GM19238 (cell line): Measurements from ENCODE around the gene LYZL1.
"Not testable (repeated sequence)": the region's sequence is repeated elsewhere in the genome, so short reads cannot be mapped to it uniquely, and the experiment has no call there.

Experiments
- DNase-seq: peaks from one replicate; pipeline ENCODE4 v3.0.0; 2011; ENCODE audit warnings: low spot score; ENCODE audit not compliant: insufficient read length

Gene LYZL1

DNA sequence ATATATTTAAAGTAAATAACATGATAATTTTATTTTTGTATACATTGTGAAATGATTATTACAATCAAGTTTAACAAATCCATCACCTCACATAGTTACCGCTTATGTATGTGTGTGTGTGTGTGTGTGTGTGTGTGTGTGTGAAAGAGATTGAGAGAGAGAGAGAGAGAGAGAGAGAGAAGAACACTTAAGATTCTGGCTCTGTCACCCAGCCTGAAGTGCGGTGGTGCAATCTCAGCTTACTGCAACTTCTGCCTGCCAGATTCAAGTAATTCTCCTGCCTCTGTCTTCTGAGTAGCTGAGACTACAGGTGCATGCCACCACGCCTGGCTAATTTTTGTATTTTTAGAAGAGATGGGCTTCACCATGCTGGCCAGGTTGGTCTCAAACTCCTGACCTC, 17.8 kb downstream of the LYZL1 start:
- no peak for DNase-seq

GRCh38 chr10:29308142-29308541, 19.3 kb downstream of the LYZL1 start:
- not testable (repeated sequence) for DNase-seq

- no peak for DNase-seq
Measured at GRCh38 chr10:29309465-29309864, 20.6 kb downstream of the LYZL1 start.

GRCh38 chr10:29310463-29310862, 21.6 kb downstream of the LYZL1 start:
- not testable (repeated sequence) for DNase-seq

DNA sequence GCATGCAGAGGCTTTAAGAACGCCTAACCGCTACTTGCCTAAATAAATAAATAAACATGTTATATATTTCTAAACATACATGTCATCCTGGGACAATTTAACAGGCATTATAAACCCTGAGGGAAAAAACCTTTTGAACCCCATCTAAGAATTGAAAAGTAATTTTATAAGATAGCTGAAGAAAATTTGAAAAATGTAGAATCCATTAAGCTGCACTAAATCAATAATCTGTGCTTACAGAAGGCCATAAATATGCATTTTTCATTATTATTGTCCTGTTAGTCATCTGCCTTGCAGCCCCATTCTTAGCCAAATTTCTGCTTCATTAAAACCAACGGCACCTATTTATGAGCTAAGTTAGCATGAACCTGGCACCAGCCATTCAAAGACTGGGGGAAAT, 24.2 kb downstream of the LYZL1 start:
- DNase-seq = no peak

- DNase-seq = no peak
Measured at GRCh38 chr10:29314726-29315125, 25.9 kb downstream of the LYZL1 start.

GRCh38 chr10:29315814-29316213, 26.9 kb downstream of the LYZL1 start:
- DNase-seq = no peak

DNA sequence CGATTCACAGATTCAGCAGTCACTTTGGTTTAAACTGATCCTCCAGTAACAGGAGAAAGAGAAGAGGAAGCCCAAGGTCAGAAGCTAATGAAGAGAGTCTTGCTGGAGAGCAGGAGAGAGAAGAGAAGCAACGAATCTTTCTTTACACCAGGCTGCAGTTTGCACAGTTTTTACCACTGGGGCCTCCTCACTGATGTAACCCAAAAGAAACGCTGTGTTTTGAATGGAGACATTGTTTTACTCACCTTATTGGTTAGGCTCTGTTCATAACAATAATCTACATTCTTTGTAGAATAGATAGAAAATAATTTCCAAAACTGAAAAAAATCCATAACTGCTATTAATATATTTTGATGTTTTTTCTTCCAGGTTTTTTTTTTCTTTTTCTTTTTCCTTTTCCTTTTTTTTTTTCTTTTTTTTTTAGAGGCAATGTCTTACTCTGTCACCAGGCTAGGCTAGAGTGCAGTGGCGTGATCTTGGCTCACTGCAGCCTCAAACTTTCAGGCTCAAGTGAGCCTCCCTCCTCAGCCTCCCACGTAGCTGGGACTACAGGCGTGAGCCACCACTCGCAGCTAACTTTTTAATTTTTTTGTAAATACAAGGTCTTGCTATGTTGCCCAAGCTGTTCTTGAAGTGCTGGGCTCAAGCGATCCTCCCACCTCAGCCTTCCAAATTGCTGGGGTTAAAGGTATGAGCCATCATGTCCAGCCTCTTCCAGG, 27.6 kb downstream of the LYZL1 start:
- no peak for DNase-seq

- DNase-seq = no peak
Measured at GRCh38 chr10:29317027-29317420, 28.2 kb downstream of the LYZL1 start.

DNA sequence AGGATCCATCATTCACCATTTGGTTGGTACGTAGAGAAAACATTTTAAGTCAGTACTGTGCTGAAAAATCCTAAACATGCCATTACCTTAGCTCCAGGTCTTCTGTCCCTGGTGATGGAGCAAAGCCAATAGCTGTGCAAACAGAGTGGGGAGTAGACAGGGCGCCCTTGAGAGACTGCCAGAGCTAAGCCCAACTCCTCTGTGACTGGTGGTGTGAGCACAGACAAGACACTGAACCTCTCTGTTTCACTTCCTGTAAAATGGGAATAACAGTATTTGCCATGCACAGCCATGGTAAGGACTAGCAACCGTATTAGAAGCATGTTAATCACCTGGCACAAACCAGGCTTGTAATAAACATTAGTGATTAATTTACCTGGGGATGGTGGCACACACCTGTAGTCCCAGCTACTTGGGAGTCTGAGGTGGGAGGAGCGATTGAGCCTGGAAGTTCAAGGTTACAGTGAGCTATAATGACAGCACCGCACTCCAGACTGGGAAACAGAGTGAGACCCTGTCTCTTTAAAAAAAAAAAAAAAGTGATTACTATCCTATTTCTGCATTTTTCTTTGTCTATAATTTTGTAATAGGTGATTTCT, 28.7 kb downstream of the LYZL1 start:
- no peak for DNase-seq

GRCh38 chr10:29318141-29319071, 29.5 kb downstream of the LYZL1 start:
- not testable (repeated sequence) for DNase-seq

DNA sequence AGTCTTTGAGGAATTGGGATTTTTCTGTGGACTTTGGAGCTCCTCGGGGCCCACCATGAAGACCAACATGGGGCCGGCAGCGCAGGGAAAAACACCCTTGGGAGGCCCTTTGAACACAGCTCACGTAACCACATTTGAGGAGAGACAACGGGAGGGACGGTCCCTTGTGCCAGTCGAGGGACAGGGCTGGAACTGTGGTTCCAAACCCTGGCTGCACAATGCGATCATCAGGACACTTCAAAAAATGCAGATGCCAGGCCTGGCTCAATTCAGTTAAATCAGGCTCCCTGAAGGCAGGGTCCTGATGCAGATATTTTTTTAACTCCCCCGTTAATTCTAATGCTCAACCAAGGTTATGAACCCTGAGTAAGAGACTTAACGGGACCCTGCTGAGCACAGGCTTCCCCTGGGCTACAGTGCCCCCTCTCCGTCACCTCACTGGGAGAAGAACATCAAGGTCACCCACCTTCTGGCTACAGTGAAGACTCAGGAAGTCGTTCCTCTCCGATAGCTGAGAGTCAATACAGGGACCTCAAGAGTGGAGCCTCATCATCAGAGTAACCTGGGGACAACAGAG, 30.4 kb downstream of the LYZL1 start:
- DNase-seq = no peak

DNA sequence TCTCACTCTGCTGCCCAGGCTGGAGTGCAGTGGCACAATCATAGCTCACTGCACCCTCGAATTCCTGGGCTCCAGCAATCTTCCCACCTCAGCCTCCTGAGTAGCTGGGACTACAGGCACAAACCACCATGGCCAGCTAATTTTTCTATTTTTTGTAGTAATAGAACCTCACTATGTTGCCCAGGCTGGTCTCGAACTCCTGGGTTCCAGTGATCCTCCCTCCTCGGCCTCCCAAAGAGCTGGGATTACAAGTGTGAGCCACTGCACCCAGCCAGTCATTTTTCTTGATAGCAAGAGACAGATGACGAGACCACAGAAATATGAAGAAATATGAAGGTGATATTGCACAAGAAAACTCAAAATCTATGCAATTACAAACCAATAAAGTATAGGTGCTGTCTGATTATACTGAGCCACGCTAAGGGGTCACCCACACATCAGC, 31.8 kb downstream of the LYZL1 start:
- DNase-seq = not testable (repeated sequence)

GRCh38 chr10:29321656-29322055, 32.8 kb downstream of the LYZL1 start:
- DNase-seq = no peak

GRCh38 chr10:29322918-29323317, 34.0 kb downstream of the LYZL1 start:
- no peak for DNase-seq

DNA sequence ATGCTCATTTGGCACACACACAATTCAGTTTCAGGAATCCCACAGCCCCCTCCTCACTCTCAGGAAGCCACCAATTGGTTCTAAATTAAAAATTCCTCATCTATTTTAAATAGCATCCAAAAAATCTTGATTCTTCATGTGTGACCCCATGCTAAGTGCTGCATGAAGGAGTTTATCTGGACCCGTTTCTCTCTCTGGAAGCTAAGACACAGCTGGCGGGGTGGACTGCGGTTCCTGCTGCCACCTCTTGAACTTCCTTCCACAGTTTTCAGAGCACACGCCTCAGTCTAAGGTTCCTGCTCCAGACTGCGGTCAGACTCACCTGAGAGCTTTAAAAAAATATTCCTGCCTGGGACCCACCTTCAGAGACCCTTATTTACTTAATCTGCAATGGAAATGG, 34.5 kb downstream of the LYZL1 start:
- no peak for DNase-seq

GRCh38 chr10:29324220-29324841, 35.5 kb downstream of the LYZL1 start:
- no peak for DNase-seq

DNA sequence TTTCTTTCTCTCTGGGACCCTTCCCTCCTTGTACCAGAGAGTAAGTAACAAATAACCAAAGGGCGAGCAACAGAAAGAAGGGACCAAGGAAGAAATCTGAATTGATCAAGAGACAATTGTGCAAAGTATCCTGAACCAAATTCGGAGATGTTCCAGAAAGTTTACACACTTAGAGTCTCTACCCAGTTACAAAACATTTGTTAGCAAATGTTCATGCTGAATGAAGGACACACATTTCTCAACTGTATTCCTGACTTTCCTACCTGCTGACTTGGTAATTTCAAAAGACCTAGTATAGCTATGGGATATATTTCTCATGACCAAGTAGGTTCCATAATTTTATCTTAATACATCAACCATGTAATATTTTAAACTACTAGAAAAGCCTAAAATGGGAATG, 37.4 kb downstream of the LYZL1 start:
- DNase-seq = no peak

DNA sequence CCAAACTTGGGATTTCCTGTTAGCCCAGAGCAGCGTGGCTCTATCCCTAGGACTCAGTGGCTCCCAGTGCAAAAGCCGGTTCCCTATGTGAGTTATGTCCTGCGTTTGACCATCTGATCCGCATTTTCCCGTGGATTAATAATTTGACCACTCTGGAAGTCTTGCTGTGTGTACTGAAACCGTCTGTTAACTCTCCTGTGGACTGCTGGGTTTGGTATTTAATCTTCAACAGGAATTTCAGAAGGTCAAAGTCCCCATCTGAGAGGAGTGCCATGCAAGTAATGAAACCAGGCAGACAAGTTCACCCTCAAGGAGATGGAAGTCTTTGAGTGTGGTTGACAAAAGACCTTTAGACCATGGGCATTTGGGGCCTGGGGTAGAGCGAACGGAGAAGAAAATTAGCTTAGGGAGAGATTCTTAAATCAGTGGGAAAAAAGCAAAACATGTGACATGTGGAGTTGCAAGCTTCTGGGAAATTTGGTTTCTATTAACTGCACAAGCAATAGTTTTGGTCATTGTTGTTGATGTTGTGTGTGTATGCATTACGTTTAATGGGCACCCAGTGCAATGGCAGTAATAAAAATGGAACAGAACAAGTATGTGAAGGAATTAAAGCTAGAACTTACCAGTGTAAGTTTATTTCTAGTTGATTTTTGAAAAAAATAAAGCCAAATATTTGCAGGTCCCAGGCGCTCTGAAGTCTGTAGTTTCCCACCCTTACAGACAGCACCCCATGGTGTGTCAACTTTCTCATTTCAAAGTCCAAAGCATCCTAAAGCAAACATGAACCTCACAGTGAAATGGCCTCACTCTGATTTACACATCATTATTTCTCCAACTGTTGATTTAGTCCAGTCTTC, 38.2 kb downstream of the LYZL1 start:
- DNase-seq = no peak

DNA sequence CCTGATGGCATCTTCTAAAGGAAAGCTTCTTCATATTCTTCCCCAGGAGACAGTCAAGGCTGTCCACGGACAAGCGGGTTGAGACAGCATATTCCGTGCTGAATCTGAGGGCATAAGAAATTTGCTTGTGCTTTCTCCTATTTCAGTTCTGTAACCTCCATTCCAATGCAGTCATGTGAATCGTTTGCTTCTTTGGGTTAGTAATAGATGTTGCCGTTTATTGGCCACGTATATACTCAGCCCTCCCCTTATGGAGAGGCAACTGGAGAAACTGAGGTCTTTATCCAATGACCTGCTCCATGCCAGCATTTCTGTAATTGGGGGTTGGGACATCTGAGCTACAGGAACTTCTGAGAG, 38.9 kb downstream of the LYZL1 start:
- no peak for DNase-seq
